Esophagus muscularis mucosa (tissue), 4 donors: ENCODE data around the gene TOMM5. TPM values are rescaled to one million over a fixed set of nuclear protein-coding genes. Genes with fewer than 3 reads are reported as not detected.

Experiments used
- DNase-seq: peaks from one replicate; pipeline ENCODE4 v3.0.0-alpha.2; 2017; ENCODE audit errors: extremely low spot score
- H3K27ac ChIP-seq, 4 donors: fragments of 200-600 bp; sonication (generic); replicated peaks in 1 of 4; 1 replicate in 3 of 4; 2 replicates in 1 of 4; pipeline ENCODE4 v1.5.1; 2016 to 2019; ENCODE audit warnings: mild to moderate bottlenecking in 1 of 4
- H3K27me3 ChIP-seq, 4 donors: fragments of 200-600 bp; sonication (generic); one replicate each; pipeline versions ENCODE4 v1.5.1 to v1.6.0; 2016 to 2019
- H3K36me3 ChIP-seq, 4 donors: fragments of 200-600 bp; sonication (generic); one replicate each; pipeline ENCODE4 v1.5.1; 2016 to 2019
- H3K4me1 ChIP-seq, 4 donors: fragments of 200-600 bp; sonication (generic); one replicate each; pipeline ENCODE4 v1.5.1; 2016 to 2019
- H3K4me3 ChIP-seq, 4 donors: fragments of 200-600 bp; sonication (generic); 1 replicate in 2 of 4; 2 replicates in 2 of 4; pipeline ENCODE4 v1.5.1; 2016 to 2019; ENCODE audit warnings: mild to moderate bottlenecking in 4 of 4, moderate library complexity in 1 of 4
- H3K9me3 ChIP-seq, 4 donors: fragments of 200-600 bp; sonication (generic); 1 replicate in 3 of 4; 2 replicates in 1 of 4; pipeline ENCODE4 v1.5.1; 2016 to 2019
- CTCF ChIP-seq, 3 experiments: fragments of 200-600 bp in 2 of 3; fragments of 450-650 bp in 1 of 3; sonication (generic) in 2 of 3; IDR thresholded peaks; one replicate each; pipeline ENCODE4 v1.5.1; 2017 to 2019; ENCODE audit warnings: antibody characterized with exemption in 3 of 3, mild to moderate bottlenecking in 2 of 3, moderate library complexity in 1 of 3
- EP300 ChIP-seq: sonication (generic); formaldehyde crosslinking; IDR thresholded peaks from one replicate; pipeline ENCODE4 v1.6.1; 2017; ENCODE audit warnings: antibody characterized with exemption
- POLR2A ChIP-seq: fragments of 450-650 bp; IDR thresholded peaks from one replicate; pipeline ENCODE4 v1.6.1; 2017; ENCODE audit warnings: antibody characterized with exemption, moderate library complexity, mild to moderate bottlenecking, low read depth
- POLR2AphosphoS5 ChIP-seq, 2 donors: sonication (generic); formaldehyde crosslinking; IDR thresholded peaks; one replicate each; pipeline ENCODE4 v1.6.1; 2017; ENCODE audit warnings: antibody characterized with exemption in 2 of 2
- WGBS: methylation state at CpG from one replicate; pipeline ENCODE4 v1.1.5; 2018; 5-methylcytosine and 5-hydroxymethylcytosine counted together
- intact Hi-C: fragments of 100-400 bp; cut with DNase I; formaldehyde crosslinking; loops from one replicate; pipeline ENCODE4 v1.15.1; 2023
- total RNA-seq, 4 donors: library from RNA; depleted of rRNA; stranded (reverse); fragments of >200 nt; gene quantifications; one replicate each; pipeline versions ENCODE4 v1.1.0 to v1.2.1, GENCODE V29; 2016

TOMM5 gene
- total RNA-seq, 4 donors from 2014 or later: 55.7 to 84.3 (median 62.5) TPM

- H3K36me3 ChIP-seq: peaks cover 13 to 60% (median 40%) of the 10 kb centered on the region in 4 donors
- intact Hi-C loops: no loop called here
- peaks cover 0 to 8% (median 2%) of the 10 kb centered on the region in 4 donors for H3K4me1 ChIP-seq
- 71% methylated on average over 6 of the region's 6 CpGs for WGBS
- no peaks in the 10 kb centered on the region for H3K9me3 ChIP-seq
- H3K4me3 ChIP-seq: no peak overlapping the region
- no peaks in the 10 kb centered on the region for H3K27me3 ChIP-seq
- no peak for DNase-seq
- TF ChIP-seq CTCF (IDR thresholded peaks at IDR 0.05) (peak; percentile 67 to 79 (median 67)), POLR2A (no peak)
- no peak overlapping the region for H3K27ac ChIP-seq
Measured at GRCh38 chr9:37582548-37583157, 9.7 kb downstream of the TOMM5 start.

DNA sequence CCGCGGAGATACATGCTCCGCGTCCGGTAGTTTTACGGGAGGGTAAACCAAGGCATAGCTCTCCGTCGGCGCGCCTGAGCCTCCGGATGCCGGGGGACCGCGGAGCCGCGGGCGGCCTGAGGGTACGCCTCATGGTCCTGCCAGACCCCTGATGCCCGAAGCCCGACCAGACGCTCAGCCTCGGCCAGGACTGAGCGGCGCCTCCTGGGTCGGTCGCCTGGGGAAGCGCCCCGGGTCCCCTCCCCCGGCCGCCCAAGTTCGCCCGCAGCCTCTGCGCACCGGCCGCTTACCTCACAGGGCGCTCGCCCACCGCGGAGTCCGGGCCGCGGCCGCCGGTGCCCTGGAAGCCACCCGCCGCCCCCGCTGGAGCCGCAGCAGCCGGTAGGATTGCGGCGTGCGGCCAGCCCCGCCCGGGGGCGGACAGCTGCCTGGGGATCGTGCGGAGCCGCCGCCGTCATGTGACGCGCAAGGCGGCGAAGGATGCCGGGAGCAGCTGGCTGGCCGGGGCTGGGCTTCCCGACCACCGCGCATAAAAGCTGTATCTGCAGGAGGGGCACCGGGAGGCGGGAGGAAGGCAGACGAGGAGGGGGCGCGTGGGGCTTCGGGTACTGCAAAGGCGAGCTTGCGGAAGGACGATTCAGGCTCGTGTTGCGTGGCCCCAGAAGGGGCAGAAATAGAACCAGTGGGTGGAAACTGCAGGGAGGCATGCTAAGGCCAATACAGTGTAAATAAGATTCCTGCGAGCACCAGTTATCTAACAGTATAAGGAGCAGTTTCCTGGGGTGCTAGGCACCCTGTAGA, 16.3 kb downstream of the TOMM5 start, which contains the start of gene FBXO10:
Gene FBXO10 (minus strand): TSS at position 460 of the 801 bp plus-strand sequence. CDS start 34,612 bp downstream, outside the sequence.
- no peaks in the 10 kb centered on the region for H3K27me3 ChIP-seq
- no peak for DNase-seq
- WGBS: 3% methylated on average over 33 of the region's 81 CpGs
- intact Hi-C loops: loop anchor here (5.0 kb wide), 1 partner anchor 89 kb away; the partner anchor contains the start of gene POLR1E
- TF ChIP-seq CTCF (IDR thresholded peaks at IDR 0.05): peak in 1 of 3 experiments; percentile 15
- no peak for TF ChIP-seq POLR2A
- peak; percentile 69 to 70 for TF ChIP-seq POLR2AphosphoS5 (IDR thresholded peaks at IDR 0.05)
- peak within 1 kb of the TSS; percentile 91 to 96 (median 92) for H3K27ac ChIP-seq
- no peaks in the 10 kb centered on the region for H3K9me3 ChIP-seq
- peaks cover 0 to 7% (median 0%) of the 10 kb centered on the region in 4 donors for H3K36me3 ChIP-seq
- H3K4me3 ChIP-seq: peak within 1 kb of the TSS; percentile 76 to 86 (median 84)
- H3K4me1 ChIP-seq: peaks cover 20 to 34% (median 30%) of the 10 kb centered on the region in 4 donors

- H3K27me3 ChIP-seq: no peaks in the 10 kb centered on the region
- H3K9me3 ChIP-seq: no peaks in the 10 kb centered on the region
- intact Hi-C loops: loop anchor here (5.0 kb wide), 1 partner anchor 88 kb away; the partner anchor contains the start of gene POLR1E
- H3K27ac ChIP-seq: peak overlapping the region; percentile 91 to 96 (median 92)
- peak overlapping the region; percentile 76 to 86 (median 84) for H3K4me3 ChIP-seq
- DNase-seq: no peak
- peaks cover 20 to 34% (median 30%) of the 10 kb centered on the region in 4 donors for H3K4me1 ChIP-seq
- peaks cover 0 to under 1% (median 0%) of the 10 kb centered on the region in 4 donors for H3K36me3 ChIP-seq
- WGBS: 3% methylated on average over 5 of the region's 5 CpGs
- TF ChIP-seq CTCF (IDR thresholded peaks at IDR 0.05): no peak
- no peak for TF ChIP-seq EP300
- TF ChIP-seq POLR2AphosphoS5 (IDR thresholded peaks at IDR 0.05): no peak
- no peak for TF ChIP-seq POLR2A
Measured at GRCh38 chr9:37575511-37575914, 16.9 kb downstream of the TOMM5 start.

- H3K9me3 ChIP-seq: no peaks in the 10 kb centered on the region
- peak overlapping the region; percentile 91 to 96 (median 92) for H3K27ac ChIP-seq
- H3K36me3 ChIP-seq: no peaks in the 10 kb centered on the region
- H3K27me3 ChIP-seq: no peaks in the 10 kb centered on the region
- no peak for DNase-seq
- WGBS: 48% methylated on average over 5 of the region's 5 CpGs
- peak overlapping the region; percentile 76 to 86 (median 84) for H3K4me3 ChIP-seq
- intact Hi-C loops: loop anchor here (5.0 kb wide), 1 partner anchor 88 kb away; the partner anchor contains the start of gene POLR1E
- TF ChIP-seq POLR2A (no peak), EP300 (no peak), CTCF (IDR thresholded peaks at IDR 0.05) (no peak), POLR2AphosphoS5 (IDR thresholded peaks at IDR 0.05) (no peak)
- H3K4me1 ChIP-seq: peaks cover 20 to 34% (median 30%) of the 10 kb centered on the region in 4 donors
Measured at GRCh38 chr9:37575001-37575400, 17.4 kb downstream of the TOMM5 start.
